SK-N-DZ (cell line): Measurements from ENCODE around the gene PERP. TPM values are rescaled to one million over a fixed set of nuclear protein-coding genes. Genes with fewer than 3 reads are reported as not detected.
A peak's percentile ranks its signal among the peaks of the same experiment; 100 is the strongest.
"Not testable (repeated sequence)": the region's sequence is repeated elsewhere in the genome, so short reads cannot be mapped to it uniquely, and the experiment has no call there.

Source experiments
- DNase-seq: peaks from one replicate; pipeline ENCODE4 v3.0.0-alpha.2; 2015; ENCODE audit warnings: low spot score
- polyA plus RNA-seq, 2 experiments: library from polyadenylated mRNA; depleted of rRNA; stranded (reverse); fragments of >200 nt; gene quantifications; 2 replicates each; pipeline ENCODE4 v1.2.3, GENCODE V29; 2014

Gene PERP
- not detected in 2 replicates for polyA plus RNA-seq (2014; cell fraction: cytosol; rRNA removed)
- polyA plus RNA-seq (2014; cell fraction: nucleus; rRNA removed): not detected in 2 replicates

DNA sequence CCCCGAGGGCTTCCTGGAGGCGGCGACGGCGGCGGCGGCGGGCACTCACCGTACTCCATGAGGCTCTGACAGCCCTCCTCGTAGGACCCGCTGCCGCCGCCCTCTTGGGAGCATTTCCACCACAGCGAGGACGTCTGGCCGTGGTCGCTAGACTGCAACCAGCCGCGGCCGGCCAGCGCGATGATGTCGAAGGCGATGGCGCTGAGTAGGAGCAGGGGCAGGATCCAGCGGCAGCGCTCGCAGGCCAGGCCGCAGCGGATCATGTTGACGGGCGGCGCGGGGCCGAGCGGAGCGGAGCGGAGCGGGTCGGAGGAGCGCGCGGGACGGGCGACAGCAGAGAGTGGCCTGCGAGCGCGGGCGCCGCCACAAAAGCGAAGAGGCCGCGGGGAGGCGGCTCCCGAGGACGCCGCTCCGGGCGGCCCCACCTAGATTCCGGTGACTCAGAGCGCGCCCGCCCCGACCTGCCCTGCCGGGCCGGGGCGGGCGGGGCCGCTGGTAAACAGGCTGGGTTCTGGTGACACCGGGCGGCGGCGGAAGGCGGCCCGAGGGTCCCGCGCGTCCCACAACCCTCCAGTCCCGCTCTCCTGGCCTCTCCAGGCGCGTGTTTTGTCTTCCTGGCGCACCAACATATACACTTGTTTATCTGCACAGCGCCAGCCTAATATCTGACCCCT is at the start of gene PERP:
Gene PERP, minus strand, starts transcription at position 342 of the 674 bp plus-strand sequence. Its CDS starts 79 bp downstream, at position 263.
- peak; percentile 22 for DNase-seq

DNA sequence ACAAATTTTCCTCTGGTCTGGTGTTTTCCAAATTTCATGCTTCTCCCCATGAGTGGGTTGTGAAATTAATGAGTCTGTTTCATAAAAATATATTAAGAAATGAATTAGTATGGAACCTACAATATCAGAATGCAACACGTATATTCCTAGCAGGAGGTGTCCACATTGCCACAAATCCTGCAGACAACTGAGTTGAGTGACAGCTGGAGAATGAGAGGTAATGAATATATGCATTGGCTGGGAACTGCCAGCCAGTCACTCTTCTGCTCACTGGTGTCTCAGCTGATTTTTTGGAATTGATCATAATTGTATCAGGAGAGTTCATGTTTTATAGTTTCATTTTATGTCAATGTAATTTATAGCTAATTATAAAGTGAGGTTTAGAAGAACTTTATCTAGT is 48.2 kb upstream of the PERP start:
- DNase-seq: no peak

DNA sequence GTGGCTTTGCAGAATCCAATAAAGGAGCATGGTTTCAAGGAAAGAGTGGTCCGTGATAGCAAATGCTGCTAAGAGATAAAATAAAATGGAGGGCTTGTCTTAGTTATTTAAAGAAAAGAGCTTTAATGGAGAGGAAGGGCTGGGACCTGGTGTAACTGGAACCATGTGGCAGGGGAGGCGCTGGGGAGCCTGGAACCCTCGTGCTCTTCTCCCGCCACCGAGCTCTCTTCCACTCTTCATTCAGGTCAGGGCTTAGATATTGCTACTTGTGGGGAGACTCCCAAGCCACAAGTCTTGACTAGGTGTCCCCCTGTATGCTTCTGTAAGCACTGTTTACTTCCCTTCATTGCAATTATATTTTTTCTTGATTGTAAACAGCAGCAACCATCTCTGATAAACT is 39.3 kb upstream of the PERP start:
- no peak for DNase-seq

DNA sequence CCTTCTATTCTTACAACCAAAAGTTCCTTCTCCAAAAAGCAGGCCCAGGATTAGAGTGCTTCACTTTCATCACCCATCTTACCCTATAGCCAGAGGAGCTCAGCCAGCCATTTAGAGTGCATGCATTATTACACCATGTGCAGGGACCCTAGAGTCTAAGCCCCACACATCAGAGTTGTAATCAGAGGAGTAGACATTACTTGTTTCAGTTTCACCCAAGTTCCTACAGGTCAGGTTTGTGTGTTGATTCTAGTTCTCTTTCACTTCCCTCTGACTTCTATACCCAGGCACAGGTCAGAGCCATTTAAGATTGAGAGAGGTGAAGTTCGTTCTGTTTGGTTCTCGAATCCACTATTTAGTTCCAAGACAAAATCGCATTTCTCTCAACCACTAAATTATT is 38.2 kb upstream of the PERP start:
- DNase-seq: no peak

DNA sequence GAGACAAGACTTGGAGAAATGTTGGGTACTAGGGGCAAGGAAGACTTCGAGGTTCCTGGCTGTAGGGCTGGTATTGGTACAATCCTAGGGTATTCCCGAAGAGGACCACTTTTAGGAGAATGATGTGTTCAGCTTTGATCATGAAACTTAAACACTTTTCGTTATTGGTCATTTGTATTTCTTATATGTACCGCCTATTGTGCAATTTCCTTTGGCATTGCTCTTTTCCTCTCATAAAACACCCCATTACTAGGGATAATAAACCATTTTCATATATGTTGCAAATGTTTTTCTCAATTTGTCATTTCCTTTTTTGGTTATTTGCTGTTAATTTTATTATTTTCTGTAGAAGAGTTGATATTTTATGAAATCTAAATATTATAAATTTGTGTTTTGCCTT is 35.6 kb upstream of the PERP start:
- DNase-seq: no peak

DNA sequence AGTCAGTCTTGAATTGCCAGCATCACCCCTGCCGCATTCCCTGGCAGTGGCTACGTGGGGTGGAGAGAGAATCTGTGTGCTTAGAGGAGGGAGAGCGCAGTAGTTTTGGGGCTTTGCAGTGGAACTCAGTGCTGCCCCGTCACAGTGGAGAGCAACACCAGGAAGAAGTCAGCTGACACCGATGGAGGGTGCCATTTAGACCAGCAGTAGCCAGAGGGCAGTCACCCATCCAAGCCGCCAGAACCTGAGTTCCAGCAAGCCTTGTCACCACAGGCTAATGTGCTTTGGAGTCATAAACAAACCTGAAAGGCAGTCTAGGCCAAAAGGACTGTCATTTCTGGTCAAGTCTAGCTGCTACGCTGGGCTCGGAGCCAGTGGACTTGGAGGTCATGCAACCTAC is 22.0 kb upstream of the PERP start:
- no peak for DNase-seq

DNA sequence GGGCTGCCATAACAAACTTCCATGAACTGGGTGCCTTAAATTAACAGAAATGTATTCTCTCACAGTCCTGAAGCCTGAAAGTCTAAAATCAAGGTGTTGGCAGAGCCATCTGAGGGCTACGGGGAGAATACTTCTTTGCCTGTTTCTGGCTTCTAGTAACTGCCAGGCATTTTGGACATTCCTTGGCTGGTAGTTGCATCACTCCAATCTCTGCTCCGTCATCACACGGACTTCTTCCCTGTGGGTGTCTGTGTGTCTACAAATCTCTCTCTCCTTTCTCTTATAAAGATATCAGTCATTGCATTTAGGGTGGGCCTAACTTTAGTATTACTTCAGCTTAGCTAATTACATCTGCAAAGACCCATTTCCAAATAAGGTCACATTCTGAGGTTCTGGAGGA is 20.9 kb upstream of the PERP start:
- DNase-seq: no peak

DNA sequence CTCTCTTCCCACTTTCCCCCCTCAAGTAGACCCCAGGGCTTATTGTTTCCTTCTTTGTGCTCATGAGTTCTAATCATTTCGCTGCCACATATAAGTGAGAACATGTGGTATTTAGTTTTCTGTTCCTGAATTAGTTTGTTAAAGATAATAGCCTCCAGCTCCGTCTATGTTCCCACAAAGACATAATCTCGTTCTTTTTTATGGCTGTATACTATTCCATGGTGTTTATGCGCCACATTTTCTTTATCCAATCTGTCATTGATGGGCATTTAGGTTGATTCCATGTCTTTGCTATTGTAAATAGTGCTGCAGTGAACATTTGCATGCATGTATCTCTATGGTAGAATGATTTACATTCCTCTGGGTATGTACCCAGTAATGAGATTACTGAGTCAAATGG is 16.9 kb upstream of the PERP start:
- no peak for DNase-seq

DNA sequence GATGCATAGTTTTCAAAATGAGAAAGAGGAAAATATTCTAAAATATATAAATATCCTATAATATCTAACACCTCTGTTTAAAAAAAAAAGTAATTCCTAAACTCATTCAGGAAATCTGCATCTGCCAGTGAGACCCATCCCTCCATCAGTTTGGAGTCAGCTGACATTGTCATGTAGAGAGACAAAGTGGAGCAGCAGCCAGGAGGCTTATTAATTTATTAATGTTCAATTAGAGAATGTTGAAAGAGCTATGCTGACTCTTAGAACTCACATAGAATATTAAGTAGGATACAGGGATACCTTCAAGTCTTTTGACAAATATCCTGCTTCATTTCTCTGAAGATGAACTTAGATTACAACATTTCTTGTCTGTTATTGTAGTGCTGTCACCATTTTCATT is 12.8 kb upstream of the PERP start:
- no peak for DNase-seq

DNA sequence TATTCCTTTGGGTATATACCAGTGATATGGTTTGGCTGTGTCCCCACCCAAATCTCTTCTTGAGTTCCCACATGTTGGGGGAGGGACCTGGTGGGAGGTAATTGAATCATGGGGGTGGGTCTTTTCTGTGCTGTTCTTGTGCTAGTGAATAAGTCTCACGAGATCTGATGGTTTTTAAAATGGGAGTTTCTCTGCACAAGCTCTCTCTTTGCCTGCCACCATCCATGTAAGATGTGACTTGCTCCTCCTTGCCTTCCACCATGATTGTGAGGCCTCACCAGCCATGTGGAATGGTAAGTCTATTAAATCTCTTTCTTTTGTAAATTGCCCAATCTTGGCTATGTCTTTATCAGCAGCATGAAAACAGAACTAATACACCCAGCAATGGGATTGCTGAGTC is 12.0 kb upstream of the PERP start:
- DNase-seq: not testable (repeated sequence)

DNA sequence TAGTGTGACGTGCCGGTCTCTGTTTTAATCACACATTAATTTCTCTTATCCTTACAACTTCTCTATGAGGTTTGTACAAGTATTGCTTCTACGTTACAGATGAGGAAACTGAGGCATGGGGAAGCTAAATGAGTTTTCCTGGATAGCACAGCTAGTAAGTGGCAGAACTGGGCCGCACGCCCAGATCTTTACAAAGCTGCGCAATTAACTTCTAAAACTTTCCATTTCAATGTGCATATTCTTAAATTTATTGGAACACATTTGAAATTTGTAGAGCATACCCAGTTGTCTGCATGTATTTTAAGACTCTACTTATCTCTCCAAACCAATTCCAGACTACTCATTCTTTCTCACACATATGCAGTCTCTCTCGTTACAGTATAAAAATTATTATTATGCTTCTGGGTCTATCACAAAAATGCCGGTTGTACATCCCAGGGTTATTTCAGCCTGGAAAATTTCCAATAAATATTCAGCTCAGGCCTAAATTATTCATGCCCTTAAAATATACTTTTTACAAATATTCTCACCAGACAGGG is 10.2 kb upstream of the PERP start:
- DNase-seq: no peak

DNA sequence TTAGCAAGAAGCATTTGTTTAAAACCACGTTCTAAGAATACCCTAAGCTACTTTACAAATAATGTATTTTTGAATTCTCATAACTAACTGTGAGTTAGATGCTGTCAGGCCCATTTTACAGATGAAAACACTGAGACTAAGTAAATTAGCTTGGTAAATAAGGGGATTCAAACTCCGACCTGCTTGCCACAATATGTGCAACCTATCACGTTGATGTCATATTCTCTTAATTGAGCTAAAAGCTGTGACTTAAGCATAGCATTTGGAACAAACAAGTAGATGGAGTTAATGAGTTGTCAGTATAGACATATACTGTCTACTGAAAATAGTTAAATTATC is 9.4 kb upstream of the PERP start:
- DNase-seq: no peak

DNA sequence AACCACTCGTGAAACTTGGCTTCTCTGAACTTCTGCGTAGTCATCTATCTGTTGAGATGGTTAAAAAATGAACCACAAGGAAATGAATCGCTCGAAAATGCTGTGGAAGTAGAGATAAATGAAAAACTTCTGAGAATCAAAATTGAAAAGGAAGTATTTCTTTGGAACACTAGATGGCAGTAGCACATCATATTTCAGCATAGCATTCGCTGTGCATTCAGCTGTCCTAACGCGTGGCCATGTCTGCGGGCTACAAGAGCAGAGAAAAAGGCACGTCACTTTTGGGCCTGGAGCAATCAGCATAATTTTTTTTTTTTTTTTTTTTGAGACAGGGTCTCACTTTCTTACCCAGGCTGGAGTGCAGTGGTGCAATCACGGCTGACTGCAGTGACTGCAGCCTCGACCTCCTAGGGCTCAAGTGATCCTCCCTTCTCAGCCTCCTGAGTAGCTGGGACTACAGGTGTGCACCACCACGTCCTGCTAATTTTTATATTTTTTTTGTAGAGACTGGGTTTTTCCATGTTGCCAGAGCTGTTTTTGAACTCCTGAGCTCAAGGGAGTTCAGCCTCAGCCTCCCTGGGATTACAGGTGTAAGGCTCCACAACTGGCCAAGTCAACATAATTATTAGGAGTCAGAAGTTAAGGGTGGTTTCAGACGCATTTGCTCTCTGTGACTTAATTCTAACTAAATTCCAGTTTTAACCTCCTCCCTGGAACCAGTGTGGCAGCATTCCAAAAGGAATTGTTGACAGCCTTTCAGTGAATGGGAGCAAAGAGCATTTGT is 8.8 kb upstream of the PERP start:
- peak; percentile 70 for DNase-seq

DNA sequence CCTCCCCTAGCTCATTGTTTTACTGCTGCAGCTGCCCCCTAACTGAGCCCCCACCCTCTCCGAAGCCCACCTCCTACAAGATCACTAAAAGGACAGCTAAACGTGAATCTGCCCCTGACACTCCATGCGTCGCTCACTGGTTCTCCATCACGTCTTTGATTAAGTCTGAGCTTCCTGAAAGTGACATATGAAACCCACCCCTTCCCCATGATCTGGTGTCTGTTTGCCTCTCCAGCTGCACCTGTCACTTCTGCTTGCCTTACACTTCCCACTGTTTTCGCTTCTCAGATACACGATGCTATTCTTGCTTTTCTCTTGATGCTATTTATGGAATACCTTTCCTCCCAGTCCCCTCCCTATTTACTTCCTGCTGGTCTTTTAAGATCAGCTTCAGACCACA is 8.0 kb upstream of the PERP start:
- DNase-seq: no peak

DNA sequence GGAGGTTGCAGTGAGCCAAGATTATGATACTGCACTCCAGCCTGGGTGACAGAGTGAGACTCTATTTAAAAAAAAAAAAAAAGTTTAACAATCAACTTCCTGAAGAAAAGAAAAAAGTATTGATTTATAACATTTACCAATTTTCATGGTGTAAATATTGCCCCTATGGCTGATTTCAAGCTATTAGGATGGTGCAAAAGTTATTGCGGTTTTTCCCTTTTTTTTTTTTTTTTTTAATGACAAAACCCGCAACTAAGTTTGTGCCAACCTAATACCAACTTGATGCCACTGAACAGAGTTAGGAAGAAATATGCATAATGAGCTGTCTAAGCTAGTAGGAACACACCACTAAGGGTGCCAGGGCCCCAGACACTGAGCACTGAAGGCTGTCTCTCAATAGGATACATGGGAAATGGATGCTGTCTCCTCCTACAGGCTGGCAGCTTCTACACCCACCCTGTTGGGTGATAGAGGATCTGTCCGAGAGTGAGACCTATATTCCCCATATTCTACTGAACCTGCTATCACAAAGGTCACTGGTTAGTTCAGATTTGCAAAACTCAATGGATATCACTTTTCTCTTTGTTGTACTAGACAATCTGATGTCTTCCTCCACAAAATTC is 6.5 kb upstream of the PERP start:
- DNase-seq: no peak

DNA sequence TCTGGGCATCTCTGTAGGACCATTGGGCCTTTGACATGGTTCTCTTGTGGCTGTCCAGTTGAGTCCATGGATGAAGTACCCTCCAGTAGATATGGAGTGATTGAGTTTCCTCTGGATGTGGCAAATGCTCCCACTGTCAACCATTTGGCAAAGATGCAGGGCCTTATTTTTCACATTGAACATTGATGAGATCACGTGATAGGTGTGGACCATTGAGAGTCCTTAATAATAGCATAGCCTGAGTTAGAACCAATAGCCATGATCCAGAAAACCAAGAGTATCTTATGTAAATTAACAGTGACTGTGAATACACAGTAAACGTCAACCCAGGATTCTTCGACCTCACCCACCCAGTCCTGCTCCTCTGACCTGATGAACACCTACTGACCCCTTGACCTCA is 3.0 kb upstream of the PERP start:
- DNase-seq: no peak

DNA sequence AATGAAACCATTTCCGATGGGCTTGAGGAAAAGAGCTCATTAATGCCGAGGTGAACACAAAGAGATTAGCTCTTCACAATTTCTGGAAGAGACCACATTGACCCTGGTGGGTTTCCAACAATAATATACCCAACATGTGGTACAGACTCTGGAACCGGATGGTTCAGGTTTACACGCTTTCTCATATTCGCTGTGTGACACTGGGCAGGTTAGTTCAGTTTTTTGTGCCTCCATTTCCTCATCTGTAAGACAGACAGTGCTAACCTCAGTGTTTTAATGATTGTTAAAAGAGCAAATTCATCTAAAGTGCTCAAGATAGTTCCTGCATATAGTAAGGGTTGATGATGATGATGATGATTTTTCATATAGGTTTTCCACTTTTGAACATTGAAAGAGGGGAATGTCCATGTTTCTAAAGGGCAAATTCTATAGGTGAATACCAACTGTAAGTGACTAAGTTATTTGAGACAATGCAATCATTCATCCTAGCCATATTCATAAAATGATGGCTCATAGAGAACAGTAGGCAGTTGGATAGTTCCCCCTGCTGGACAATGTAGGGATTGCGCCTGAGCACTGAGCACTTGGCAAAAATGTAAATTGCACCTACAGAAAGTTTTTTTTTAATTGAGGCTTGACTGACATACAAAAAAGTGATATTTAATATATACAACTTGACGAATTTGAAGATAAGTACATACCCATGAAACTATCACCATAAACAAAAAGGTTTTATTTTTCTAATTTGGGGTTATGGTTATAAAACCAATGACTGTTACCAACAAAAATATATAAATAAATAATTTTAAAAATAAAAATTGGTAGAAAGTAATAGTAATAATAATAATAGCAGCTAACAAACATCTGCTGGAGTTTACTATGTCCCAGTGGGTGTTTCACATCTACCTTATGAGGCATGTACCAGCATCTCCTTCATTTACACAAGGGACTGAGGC is 2.1 kb upstream of the PERP start:
- peak; percentile 52 for DNase-seq

DNA sequence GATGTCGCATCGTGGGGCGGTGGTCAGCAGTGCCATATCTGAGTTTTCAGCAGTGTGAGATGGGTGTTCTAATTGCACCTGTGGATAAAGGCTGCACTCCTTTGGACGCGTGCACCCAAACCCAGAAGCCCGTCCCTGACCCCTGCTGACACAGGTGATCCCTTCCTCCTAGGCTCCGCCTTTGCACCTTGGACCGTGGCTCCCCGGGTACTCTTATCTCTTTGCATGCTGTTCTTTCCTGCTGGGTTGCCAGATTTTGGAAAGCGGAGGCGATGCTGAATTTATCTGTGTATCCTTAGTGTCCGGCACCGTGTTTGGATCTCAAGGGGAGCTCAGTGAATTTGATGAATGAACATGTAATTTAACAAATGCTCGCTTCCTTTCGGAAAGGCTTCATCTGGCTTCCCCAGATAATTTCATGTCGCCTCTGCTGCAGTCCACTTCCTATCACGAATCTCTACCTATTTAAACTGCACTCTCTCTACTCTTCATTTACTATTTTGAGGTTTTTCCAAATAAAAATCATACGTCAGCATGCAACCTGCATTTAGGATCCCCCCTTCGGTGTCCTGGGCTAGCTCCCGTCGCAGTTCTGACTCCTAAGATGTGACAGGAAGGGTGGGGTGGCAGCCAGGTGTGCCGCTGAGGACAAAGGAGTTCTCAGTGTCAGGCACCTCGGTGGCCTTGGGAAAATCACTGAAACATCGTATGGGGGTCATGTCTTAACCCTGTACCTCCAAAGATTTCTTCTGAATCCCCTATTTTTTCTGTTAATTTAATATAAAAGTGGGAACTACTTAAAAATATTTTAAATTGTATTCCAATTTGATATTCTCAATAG is 753 bp upstream of the PERP start:
- no peak for DNase-seq

DNA sequence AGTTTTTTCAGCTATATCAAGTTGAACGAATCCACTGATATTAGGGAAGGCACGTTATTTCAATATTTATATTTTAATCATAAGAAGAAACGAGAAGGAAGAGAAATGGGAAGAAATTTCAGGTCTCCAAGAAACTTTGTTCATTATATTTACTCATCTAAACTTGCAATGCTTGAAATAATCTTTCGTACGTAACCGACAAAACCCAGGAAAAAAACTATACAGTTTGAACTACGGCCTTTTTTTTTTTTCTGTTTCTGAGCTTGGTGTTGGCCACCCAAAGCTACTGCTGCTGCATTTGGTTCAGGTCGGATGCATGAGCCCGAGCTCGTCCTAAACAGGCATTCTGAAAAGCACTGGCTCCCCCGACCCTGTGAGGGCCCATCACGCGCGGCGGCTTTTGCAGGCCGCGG is 548 bp downstream of the PERP start:
- DNase-seq: no peak

DNA sequence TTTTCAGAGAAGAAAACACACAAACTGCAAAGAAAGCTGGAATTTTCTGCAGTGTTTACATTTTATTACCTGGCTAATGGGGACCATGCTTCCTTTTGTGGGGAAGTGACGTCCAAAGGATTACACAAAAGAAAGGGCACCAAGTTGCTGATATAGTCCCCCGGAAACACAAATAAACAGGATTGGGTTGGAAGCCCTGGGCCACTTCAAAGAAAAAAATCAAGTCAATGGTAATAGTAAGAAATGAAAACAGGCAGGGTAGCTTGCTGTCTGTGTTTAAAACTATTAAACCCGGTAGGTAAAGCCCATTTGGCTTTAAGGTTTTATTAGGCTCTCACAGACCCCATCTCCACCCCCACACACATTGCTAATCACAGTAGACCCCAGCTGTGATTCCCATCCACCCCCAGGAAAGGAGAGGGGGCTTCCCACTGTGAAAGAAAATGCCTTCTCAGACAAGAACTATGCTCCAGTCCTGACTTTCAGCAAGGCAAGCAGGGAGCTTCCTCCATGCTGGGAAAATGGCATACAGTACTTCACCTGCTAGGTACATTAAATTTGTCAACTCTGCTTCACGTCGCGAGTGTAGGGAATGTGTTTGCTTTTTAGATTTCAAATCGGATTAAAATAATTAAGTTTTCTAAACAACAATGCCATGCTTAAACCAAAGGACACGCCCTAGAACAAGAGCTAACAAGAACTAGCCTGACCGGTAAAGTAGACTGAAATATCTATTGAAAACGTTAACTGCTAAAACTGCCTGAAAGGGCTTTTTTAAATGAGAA is 1.1 kb downstream of the PERP start:
- no peak for DNase-seq
